ENCODE results near the gene IFT172.

The IFT172 gene

GRCh38 chr2:27489118-27489497 is 435 bp downstream of the IFT172 start:
- DNase-seq (ENCODE audit: low read depth in 1 of 2, low spot score in 1 of 2), result no peak
- Histone ChIP-seq H3K27me3 (ENCODE audit: insufficient read depth, poor library complexity, severe bottlenecking) (peaks cover 2% of the 10 kb centered on the region), H3K27ac (replicated peaks) (peak overlapping the region; percentile 64), H3K4me3 (replicated peaks; ENCODE audit: insufficient read depth, low read length) (peak overlapping the region; percentile 87)
- no peak for TF ChIP-seq CTCF (IDR thresholded peaks at IDR 0.05; ENCODE audit: insufficient read depth, low read length)
- no peak for TF ChIP-seq GABPA (IDR thresholded peaks at IDR 0.05; ENCODE audit: low read depth)
- TF ChIP-seq REST (IDR thresholded peaks at IDR 0.05; ENCODE audit: insufficient replicate concordance, low read depth), result no peak
- no peak for TF ChIP-seq POLR2AphosphoS5 (IDR thresholded peaks at IDR 0.05; ENCODE audit: low read depth)
- no peak for TF ChIP-seq SPI1 (IDR thresholded peaks at IDR 0.05; ENCODE audit: borderline replicate concordance, low read depth)

DNA sequence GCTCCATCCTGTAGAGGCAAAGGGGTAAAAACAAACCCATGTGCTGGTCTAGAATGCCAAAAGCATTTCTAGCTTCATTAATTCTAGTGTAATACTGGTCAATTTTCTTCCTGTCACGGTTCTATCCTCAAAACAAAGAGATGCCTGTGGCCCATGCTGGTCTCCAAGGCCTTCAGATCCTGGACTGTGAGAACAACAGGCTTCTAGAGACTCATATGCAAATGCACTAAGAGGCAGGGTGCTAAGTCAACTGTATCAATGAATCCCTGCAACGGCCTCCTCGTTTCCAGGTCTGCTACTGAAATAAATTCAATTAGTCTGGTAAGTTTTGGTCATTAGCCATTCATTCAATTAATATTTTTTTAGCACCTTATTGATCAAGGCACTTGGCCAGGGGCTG is 4.0 kb downstream of the IFT172 start:
- no peak for DNase-seq (ENCODE audit: low read depth in 1 of 2, low spot score in 1 of 2)
- H3K27me3 ChIP-seq (ENCODE audit: insufficient read depth, poor library complexity, severe bottlenecking), result no peaks in the 10 kb centered on the region
- TF ChIP-seq GABPA (IDR thresholded peaks at IDR 0.05; ENCODE audit: low read depth) (no peak), SPI1 (IDR thresholded peaks at IDR 0.05; ENCODE audit: borderline replicate concordance, low read depth) (no peak), CTCF (IDR thresholded peaks at IDR 0.05; ENCODE audit: insufficient read depth, low read length) (no peak), REST (IDR thresholded peaks at IDR 0.05; ENCODE audit: insufficient replicate concordance, low read depth) (no peak), POLR2AphosphoS5 (IDR thresholded peaks at IDR 0.05; ENCODE audit: low read depth) (no peak)

GRCh38 chr2:27471961-27472360 is 17.6 kb downstream of the IFT172 start:
- no peak for DNase-seq (ENCODE audit: low read depth in 1 of 2, low spot score in 1 of 2)
- H3K27me3 ChIP-seq (ENCODE audit: insufficient read depth, poor library complexity, severe bottlenecking), result no peaks in the 10 kb centered on the region
- H3K4me3 ChIP-seq (replicated peaks; ENCODE audit: insufficient read depth, low read length), result no peak overlapping the region
- TF ChIP-seq CTCF (IDR thresholded peaks at IDR 0.05; ENCODE audit: insufficient read depth, low read length) (no peak), POLR2AphosphoS5 (IDR thresholded peaks at IDR 0.05; ENCODE audit: low read depth) (no peak), REST (IDR thresholded peaks at IDR 0.05; ENCODE audit: insufficient replicate concordance, low read depth) (no peak), SPI1 (IDR thresholded peaks at IDR 0.05; ENCODE audit: borderline replicate concordance, low read depth) (no peak), GABPA (IDR thresholded peaks at IDR 0.05; ENCODE audit: low read depth) (no peak)
- no peak overlapping the region for H3K27ac ChIP-seq (replicated peaks)

More for the DNA sequence above, 4.0 kb downstream of the IFT172 start:
- no peak overlapping the region for H3K27ac ChIP-seq (replicated peaks)
- no peak overlapping the region for H3K4me3 ChIP-seq (replicated peaks; ENCODE audit: insufficient read depth, low read length)
